ENCODE measurements around the gene PTPRK. TPM values are rescaled to one million over a fixed set of nuclear protein-coding genes. Genes with fewer than 3 reads are reported as not detected.

PTPRK gene
- total RNA-seq, 1 experiment from 2014 or later, result 265 TPM

DNA sequence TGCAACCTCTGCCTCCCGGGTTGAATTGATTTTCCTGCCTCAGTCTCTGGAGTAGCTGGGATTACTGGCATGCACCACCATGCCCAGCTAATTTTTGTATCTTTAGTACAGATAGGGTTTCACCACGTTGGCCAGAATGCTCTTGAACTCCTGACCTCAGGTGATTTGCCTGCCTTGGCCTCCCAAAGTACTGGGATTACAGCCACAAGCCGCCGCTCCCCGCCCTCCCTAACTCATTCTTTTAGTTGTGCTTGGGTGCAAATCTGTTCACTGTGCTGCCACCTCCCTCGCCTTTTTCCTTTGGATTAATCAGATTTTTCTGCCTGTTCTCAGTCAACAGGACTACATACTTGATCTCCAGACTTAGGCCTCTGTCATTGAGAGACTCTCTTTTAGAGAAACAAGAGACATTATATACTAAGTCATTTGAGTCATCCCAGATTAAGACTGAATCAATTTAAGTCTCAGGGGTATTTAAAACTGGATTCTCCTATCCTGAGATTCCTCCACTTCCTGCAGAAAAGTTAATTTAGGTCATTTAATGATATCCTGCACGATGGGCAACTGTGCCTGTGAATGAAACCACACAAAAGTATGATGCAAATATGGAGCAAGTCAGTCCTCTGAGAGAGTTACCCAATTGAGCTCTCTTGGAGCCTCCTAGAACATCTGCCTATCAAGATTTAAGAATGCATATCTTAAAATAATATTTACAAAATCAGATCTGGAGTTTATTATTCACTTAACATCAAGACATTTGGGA lies 483.4 kb downstream of the PTPRK start:
- BruUV-seq (replicated peaks), result no TSS peak
- peaks cover 22% of the 10 kb centered on the region for H3K36me3 Mint-ChIP-seq (ENCODE audit: insufficient read depth, unreplicated experiment)
- no peak overlapping the region for H3K27ac Mint-ChIP-seq (ENCODE audit: unreplicated experiment)

DNA sequence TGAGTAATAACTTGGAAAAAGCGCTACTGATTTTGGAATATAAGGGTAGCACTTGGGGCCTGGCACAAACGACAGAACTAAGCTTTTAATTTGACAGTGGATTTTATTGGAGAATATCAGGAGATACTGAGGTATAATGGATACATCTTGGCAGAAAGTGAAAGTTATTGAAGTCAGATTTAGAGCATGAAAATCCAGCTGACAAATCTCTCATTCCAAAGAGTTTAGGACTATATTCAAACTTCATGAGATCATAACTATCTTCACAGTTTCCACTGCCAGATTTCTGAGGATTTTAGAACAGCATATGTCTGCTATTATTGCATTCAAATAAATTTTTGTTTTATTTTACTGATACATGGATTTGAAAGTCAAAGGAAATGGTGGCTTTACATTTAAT lies 487.2 kb downstream of the PTPRK start:
- Mint-ChIP-seq H3K4me1 (ENCODE audit: low read depth, unreplicated experiment) (peaks cover 10% of the 10 kb centered on the region), H3K9me3 (ENCODE audit: low read depth, unreplicated experiment) (no peaks in the 10 kb centered on the region), H3K4me3 (ENCODE audit: low read depth, unreplicated experiment) (no peak overlapping the region), H3K27ac (ENCODE audit: unreplicated experiment) (no peak overlapping the region), H3K36me3 (ENCODE audit: insufficient read depth, unreplicated experiment) (peaks cover 23% of the 10 kb centered on the region), H3K27me3 (ENCODE audit: unreplicated experiment) (no peaks in the 10 kb centered on the region)
- TF ChIP-seq, protein P1, sequence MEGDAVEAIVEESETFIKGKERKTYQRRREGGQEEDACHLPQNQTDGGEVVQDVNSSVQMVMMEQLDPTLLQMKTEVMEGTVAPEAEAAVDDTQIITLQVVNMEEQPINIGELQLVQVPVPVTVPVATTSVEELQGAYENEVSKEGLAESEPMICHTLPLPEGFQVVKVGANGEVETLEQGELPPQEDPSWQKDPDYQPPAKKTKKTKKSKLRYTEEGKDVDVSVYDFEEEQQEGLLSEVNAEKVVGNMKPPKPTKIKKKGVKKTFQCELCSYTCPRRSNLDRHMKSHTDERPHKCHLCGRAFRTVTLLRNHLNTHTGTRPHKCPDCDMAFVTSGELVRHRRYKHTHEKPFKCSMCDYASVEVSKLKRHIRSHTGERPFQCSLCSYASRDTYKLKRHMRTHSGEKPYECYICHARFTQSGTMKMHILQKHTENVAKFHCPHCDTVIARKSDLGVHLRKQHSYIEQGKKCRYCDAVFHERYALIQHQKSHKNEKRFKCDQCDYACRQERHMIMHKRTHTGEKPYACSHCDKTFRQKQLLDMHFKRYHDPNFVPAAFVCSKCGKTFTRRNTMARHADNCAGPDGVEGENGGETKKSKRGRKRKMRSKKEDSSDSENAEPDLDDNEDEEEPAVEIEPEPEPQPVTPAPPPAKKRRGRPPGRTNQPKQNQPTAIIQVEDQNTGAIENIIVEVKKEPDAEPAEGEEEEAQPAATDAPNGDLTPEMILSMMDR (IDR thresholded peaks at IDR 0.05; ENCODE audit: unreplicated experiment), result no peak
- intact Hi-C loops (cut with micrococcal nuclease; ENCODE audit: unreplicated experiment), result no loop called here
- BruUV-seq (replicated peaks), result no TSS peak
- CTCF ChIA-PET, result interaction anchor here (0.8 kb wide), 1 partner anchor 178 kb away, joined by 3 read pairs; no protein-coding TSS in a partner anchor
- DNase-seq, result no peak

More for the DNA sequence above, 483.4 kb downstream of the PTPRK start:
- H3K4me1 Mint-ChIP-seq (ENCODE audit: low read depth, unreplicated experiment), result no peaks in the 10 kb centered on the region
- DNase-seq, result no peak
- TF ChIP-seq, protein P1 (IDR thresholded peaks at IDR 0.05; ENCODE audit: unreplicated experiment), result no peak
- intact Hi-C loops (cut with micrococcal nuclease; ENCODE audit: unreplicated experiment), result no loop called here
- no peaks in the 10 kb centered on the region for H3K9me3 Mint-ChIP-seq (ENCODE audit: low read depth, unreplicated experiment)
- H3K27me3 Mint-ChIP-seq (ENCODE audit: unreplicated experiment), result no peaks in the 10 kb centered on the region
- H3K4me3 Mint-ChIP-seq (ENCODE audit: low read depth, unreplicated experiment), result no peak overlapping the region
- CTCF ChIA-PET, result no interaction called here

DNA sequence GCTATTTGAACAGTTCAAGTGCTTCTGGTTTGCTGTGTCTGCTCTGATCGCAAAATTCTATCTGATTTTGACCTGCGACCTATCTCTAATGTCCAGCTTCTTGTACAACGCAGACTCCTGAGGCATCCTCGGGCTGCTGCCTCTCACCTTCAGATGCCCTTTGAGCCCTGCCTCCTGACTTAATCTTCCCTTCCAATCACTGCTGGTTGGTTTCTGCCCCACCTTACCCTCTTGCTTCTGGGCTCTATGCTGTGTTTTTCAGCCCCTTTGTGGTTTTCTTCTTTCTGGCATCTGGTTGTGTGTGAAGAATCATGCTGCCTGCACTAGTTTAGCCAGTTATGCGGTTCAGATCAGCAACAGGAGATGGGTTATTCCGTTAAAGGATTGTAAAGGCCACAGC lies 488.4 kb downstream of the PTPRK start:
- CTCF ChIA-PET, result no interaction called here
- intact Hi-C loops (cut with micrococcal nuclease; ENCODE audit: unreplicated experiment), result no loop called here
- no peak overlapping the region for H3K27ac Mint-ChIP-seq (ENCODE audit: unreplicated experiment)
- H3K4me1 Mint-ChIP-seq (ENCODE audit: low read depth, unreplicated experiment), result peaks cover 10% of the 10 kb centered on the region
- no peak for DNase-seq
- TF ChIP-seq, protein P1 (IDR thresholded peaks at IDR 0.05; ENCODE audit: unreplicated experiment), result no peak
- H3K4me3 Mint-ChIP-seq (ENCODE audit: low read depth, unreplicated experiment), result no peak overlapping the region
- no peaks in the 10 kb centered on the region for H3K9me3 Mint-ChIP-seq (ENCODE audit: low read depth, unreplicated experiment)
- H3K36me3 Mint-ChIP-seq (ENCODE audit: insufficient read depth, unreplicated experiment), result peaks cover 23% of the 10 kb centered on the region
- H3K27me3 Mint-ChIP-seq (ENCODE audit: unreplicated experiment), result no peaks in the 10 kb centered on the region
- no TSS peak for BruUV-seq (replicated peaks)

DNA sequence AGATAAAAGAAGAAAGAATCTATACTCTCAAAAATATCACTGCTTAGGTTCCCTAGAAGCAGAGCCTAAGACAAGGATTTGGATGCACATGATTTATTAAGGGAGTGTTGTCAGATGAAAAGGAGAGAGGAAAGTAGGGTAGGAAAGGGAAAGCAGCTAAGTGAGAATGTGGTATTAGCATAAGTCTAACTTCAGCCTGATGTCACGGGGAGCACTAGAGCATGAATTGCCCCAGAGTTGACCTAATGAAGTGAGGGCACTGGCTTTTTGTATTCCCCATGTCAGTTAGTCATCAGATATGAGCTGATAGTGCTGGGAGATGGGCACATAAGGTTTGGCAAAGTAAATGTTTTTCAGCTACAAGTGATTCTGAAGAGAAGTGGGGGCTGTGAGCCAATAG lies 490.6 kb downstream of the PTPRK start:
- Mint-ChIP-seq H3K4me3 (ENCODE audit: low read depth, unreplicated experiment) (no peak overlapping the region), H3K27ac (ENCODE audit: unreplicated experiment) (no peak overlapping the region), H3K27me3 (ENCODE audit: unreplicated experiment) (no peaks in the 10 kb centered on the region), H3K4me1 (ENCODE audit: low read depth, unreplicated experiment) (peaks cover 10% of the 10 kb centered on the region), H3K9me3 (ENCODE audit: low read depth, unreplicated experiment) (no peaks in the 10 kb centered on the region), H3K36me3 (ENCODE audit: insufficient read depth, unreplicated experiment) (peaks cover 18% of the 10 kb centered on the region)
- DNase-seq, result no peak
- BruUV-seq (replicated peaks), result no TSS peak
- TF ChIP-seq, protein P1 (IDR thresholded peaks at IDR 0.05; ENCODE audit: unreplicated experiment), result no peak
- CTCF ChIA-PET, result interaction anchor here (0.6 kb wide), 1 partner anchor 33 kb away, joined by 4 read pairs; no protein-coding TSS in a partner anchor
- intact Hi-C loops (cut with micrococcal nuclease; ENCODE audit: unreplicated experiment), result no loop called here
